ENCODE measurements around the gene IL1RAPL1. TPM values are rescaled to one million over a fixed set of nuclear protein-coding genes. Genes with fewer than 3 reads are reported as not detected.

The IL1RAPL1 gene
- total and polyA plus RNA-seq, 9 of the 15 experiments (the other 6 are each of a cell fraction or from before 2014, with no cell fraction given) = 0.04 to 0.07 (median 0.04) TPM; not detected in 6

- WGBS (ENCODE audit: insufficient coverage, low coverage, missing lambda C conversion rate) = 0% methylated on average over 1 of the region's 1 CpG
Observed at GRCh38 chrX:29487714-29488113, 900.5 kb downstream of the IL1RAPL1 start.

More at GRCh38 chrX:29487714-29488113, 900.5 kb downstream of the IL1RAPL1 start:
- no peak overlapping the region for H3K27ac ChIP-seq (ENCODE audit: extremely low read depth, low read depth, low read length)
- intact Hi-C loops (cut with micrococcal nuclease) (loop anchor here (10.0 kb wide), 1 partner anchor 1107 kb away; no protein-coding TSS in a partner anchor), in situ Hi-C loops (cut with MboI) (no loop called here)
- H3K4me3 ChIP-seq = no peak overlapping the region
- H3K79me2 ChIP-seq (ENCODE audit: control insufficient read depth, insufficient read depth, low read length) = no peaks in the 10 kb centered on the region
- no peak for TF ChIP-seq ZNF740 (CRISPR knock-in tag; IDR thresholded peaks at IDR 0.05)
- no peak for TF ChIP-seq ZNF740 (tag; IDR thresholded peaks at IDR 0.05)
- no peak for TF ChIP-seq C11orf30 (IDR thresholded peaks at IDR 0.05; ENCODE audit: low read depth)
- TF ChIP-seq FOS (IDR thresholded peaks at IDR 0.05; ENCODE audit: extremely low read depth, insufficient read length) = no peak
- TF ChIP-seq ATF1 (CRISPR knock-in tag; IDR thresholded peaks at IDR 0.05) = no peak
- TF ChIP-seq ATF1 (tag; IDR thresholded peaks at IDR 0.05) = no peak
- no peak for TF ChIP-seq PHB (CRISPR knock-in tag; IDR thresholded peaks at IDR 0.05)
- no peak for TF ChIP-seq NRF1 (conservative IDR thresholded peaks at IDR 0.05 in 1 of 2, IDR thresholded peaks at IDR 0.05 in 1 of 2)
- TF ChIP-seq CGGBP1 (CRISPR knock-in tag; IDR thresholded peaks at IDR 0.05) = no peak
- no peak for TF ChIP-seq HEY1 (CRISPR knock-in tag; IDR thresholded peaks at IDR 0.05; ENCODE audit: borderline replicate concordance)
- no peak for TF ChIP-seq FOXJ2 (tag; IDR thresholded peaks at IDR 0.05)
- TF ChIP-seq SIX5 (IDR thresholded peaks at IDR 0.05; ENCODE audit: borderline replicate concordance in 1 of 2, insufficient read depth in 1 of 2, low read depth in 1 of 2, low read length in 2 of 2) = no peak
- no peaks in the 10 kb centered on the region for H3K9me3 ChIP-seq (replicated peaks; ENCODE audit: control insufficient read depth, insufficient read depth, low read depth, low read length)
- no peaks in the 10 kb centered on the region for H3K9me1 ChIP-seq (ENCODE audit: control insufficient read depth, insufficient read depth, low read length)
- ATAC-seq (no peak), DNase-seq (ENCODE audit: extremely low read depth in 1 of 4, low spot score in 3 of 4) (no peak), FAIRE-seq (no peak)
- ChIA-PET CTCF (ENCODE audit: low intra/inter-chr PET ratio) (no interaction called here), POLR2A (no interaction called here)
- H4K20me1 ChIP-seq (replicated peaks; ENCODE audit: control insufficient read depth, insufficient read depth, low read length) = no peaks in the 10 kb centered on the region
- no peak overlapping the region for H2AFZ ChIP-seq (ENCODE audit: low read depth, low read length)
- no peak overlapping the region for H3K4me2 ChIP-seq (ENCODE audit: insufficient read depth, low read length)
- no TSS peak for BruUV-seq (replicated peaks)
- no peaks in the 10 kb centered on the region for H3K4me1 ChIP-seq (replicated peaks in 1 of 2; ENCODE audit: control insufficient read depth in 2 of 2, insufficient read depth in 2 of 2, low read length in 2 of 2)
- no peak overlapping the region for H3K9ac ChIP-seq (ENCODE audit: insufficient read depth in 1 of 2, low read depth in 2 of 2, low read length in 2 of 2)
- no peaks in the 10 kb centered on the region for H3K36me3 ChIP-seq (ENCODE audit: control insufficient read depth, insufficient read depth, low read length)
- no peaks in the 10 kb centered on the region for H3K27me3 ChIP-seq (ENCODE audit: control insufficient read depth in 2 of 2, insufficient read depth in 2 of 2, low read length in 2 of 2)

Measured in K562 (cell line).